ENCODE data around the gene RAB6A. TPM values are rescaled to one million over a fixed set of nuclear protein-coding genes. Genes with fewer than 3 reads are reported as not detected.
"Not testable (repeated sequence)": the region's sequence is repeated elsewhere in the genome, so short reads cannot be mapped to it uniquely, and the experiment has no call there.

The RAB6A gene
- total and polyA plus RNA-seq, 2 donors (not counting 3 experiments of a cell fraction or from before 2014, with no cell fraction given): 45.0 to 130 TPM

DNA sequence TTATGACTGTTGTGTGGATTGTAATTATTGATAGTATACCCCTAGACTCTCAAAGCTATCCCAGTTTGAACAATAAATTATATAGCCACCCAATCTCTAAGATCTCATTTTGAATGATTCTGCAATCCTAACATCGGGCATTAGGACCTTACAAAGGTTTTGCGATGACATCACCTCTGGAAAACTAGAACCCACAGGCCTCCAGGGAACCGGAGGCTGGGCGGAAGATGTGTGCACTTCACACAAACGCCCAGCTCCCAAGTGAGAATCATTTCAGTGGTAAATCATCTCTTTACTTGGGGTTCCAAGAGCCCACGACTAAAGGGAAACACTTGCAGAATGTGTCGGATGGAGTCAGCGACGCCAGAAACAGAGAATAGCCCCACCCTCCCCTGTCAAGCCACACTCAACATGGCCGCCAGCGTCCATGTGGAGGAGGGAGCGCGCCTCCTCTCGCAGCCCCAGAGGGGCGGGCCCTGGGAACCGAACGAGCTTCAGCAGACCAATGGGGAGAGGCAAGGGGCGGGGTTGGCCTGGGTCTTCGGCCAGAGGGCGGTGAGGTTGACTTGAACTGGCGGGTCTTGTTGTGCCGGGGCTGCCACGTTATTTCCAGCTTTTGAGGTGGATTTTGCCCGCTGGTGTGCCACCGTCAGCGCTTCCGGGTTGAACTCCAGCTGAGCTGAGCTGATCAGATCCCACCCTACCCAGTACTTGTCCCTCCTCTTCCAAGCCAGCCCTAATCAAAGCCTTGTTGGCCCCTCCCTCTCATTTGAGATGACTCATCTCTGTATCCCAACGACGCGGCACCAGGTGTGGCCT lies 18.4 kb upstream of the RAB6A start:
- Histone ChIP-seq H3K4me1 (ENCODE audit: control insufficient read depth, extremely low read depth, insufficient read depth, low read length) (peaks cover 4% of the 10 kb centered on the region), H3K4me3 (replicated peaks in 1 of 3; ENCODE audit: insufficient read depth in 1 of 3, low read depth in 1 of 3, low read length in 3 of 3) (peak overlapping the region; percentile 36 to 74 (median 46)), H3K4me2 (ENCODE audit: insufficient read depth, low read length) (peak overlapping the region; percentile 96), H3K27ac (ENCODE audit: insufficient read depth, low read depth, low read length) (peak overlapping the region; percentile 87), H3K36me3 (ENCODE audit: control insufficient read depth in 2 of 2, extremely low read depth in 1 of 2, insufficient read depth in 2 of 2, low read length in 2 of 2) (no peaks in the 10 kb centered on the region), H3K9me3 (replicated peaks; ENCODE audit: control insufficient read depth, insufficient read depth, low read length) (no peaks in the 10 kb centered on the region), H3K79me2 (ENCODE audit: control insufficient read depth, insufficient read depth, low read length) (no peaks in the 10 kb centered on the region), H3K9me1 (replicated peaks; ENCODE audit: control insufficient read depth, extremely low read depth, insufficient read depth, low read length) (no peaks in the 10 kb centered on the region), H3K9ac (replicated peaks; ENCODE audit: extremely low read depth, insufficient read depth, low read length) (peak overlapping the region; percentile 96), H4K20me1 (replicated peaks; ENCODE audit: control insufficient read depth, extremely low read depth, insufficient read depth, low read length) (no peaks in the 10 kb centered on the region), H2AFZ (ENCODE audit: low read depth, low read length) (peak overlapping the region; percentile 91), H3K27me3 (ENCODE audit: control insufficient read depth in 2 of 2, insufficient read depth in 2 of 2, low read length in 2 of 2) (no peaks in the 10 kb centered on the region)
- intact Hi-C loops (cut with micrococcal nuclease): loop anchor here (1.0 kb wide), 2 partner anchors 9 to 18 kb away; partner anchors contain the start of gene RAB6A
- POLR2A ChIA-PET: interaction anchor here (0.6 to 2.5 kb wide), 5 partner anchors 9 to 925 kb away, joined by 3 to 39 read pairs (median 4); partner anchors contain the start of genes MRPL48 and RAB6A
- DNase-seq (ENCODE audit: low read depth, low spot score) (peak; percentile 99), FAIRE-seq (peak; percentile 99)
- peak; percentile 94 for TF ChIP-seq POLR2A (IDR thresholded peaks at IDR 0.05; ENCODE audit: low read depth, low read length)
- no peak for TF ChIP-seq GATA2 (IDR thresholded peaks at IDR 0.05; ENCODE audit: insufficient read depth, insufficient read length, low read depth, low read length)
- TF ChIP-seq MAX (IDR thresholded peaks at IDR 0.05; ENCODE audit: insufficient read depth, insufficient read length): no peak
- TF ChIP-seq EZH2 (IDR thresholded peaks at IDR 0.05; ENCODE audit: borderline replicate concordance, low read depth, low read length, severe bottlenecking): no peak
- peak; percentile 93 for TF ChIP-seq FOS (IDR thresholded peaks at IDR 0.05; ENCODE audit: borderline replicate concordance, insufficient read depth, low read length)
- TF ChIP-seq MYC (IDR thresholded peaks at IDR 0.05; ENCODE audit: low read depth, low read length): peak; percentile 60
- no peak for TF ChIP-seq CTCF (IDR thresholded peaks at IDR 0.05; ENCODE audit: extremely low read depth in 1 of 2, insufficient read depth in 1 of 2, low read depth in 1 of 2, low read length in 2 of 2)
- peak; percentile 80 for TF ChIP-seq JUN (IDR thresholded peaks at IDR 0.05; ENCODE audit: borderline replicate concordance, insufficient read depth, insufficient read length, low read depth)
- peak; percentile 96 for TF ChIP-seq POLR2AphosphoS5 (IDR thresholded peaks at IDR 0.05; ENCODE audit: insufficient read depth, low read depth, low read length)
- dilution Hi-C loops (cut with MboI; ENCODE audit: extremely low pct_ligation_motif_present, low sequenced_read_pairs): no loop called here
- CTCF ChIA-PET: interaction anchor here (1.0 to 2.9 kb wide), 7 partner anchors 9 to 428 kb away, joined by 3 to 22 read pairs (median 8); partner anchors contain the start of genes MRPL48 and RAB6A
- BruUV-seq (replicated peaks): TSS peak; percentile 99

- H3K9ac ChIP-seq (replicated peaks; ENCODE audit: extremely low read depth, insufficient read depth, low read length); H2AFZ ChIP-seq (ENCODE audit: low read depth, low read length); DNase-seq (ENCODE audit: low read depth, low spot score); H3K4me2 ChIP-seq (ENCODE audit: insufficient read depth, low read length); H3K36me3 ChIP-seq (ENCODE audit: control insufficient read depth in 2 of 2, extremely low read depth in 1 of 2, insufficient read depth in 2 of 2, low read length in 2 of 2); intact Hi-C loops (cut with micrococcal nuclease); BruUV-seq (replicated peaks); CTCF ChIA-PET; H4K20me1 ChIP-seq (replicated peaks; ENCODE audit: control insufficient read depth, extremely low read depth, insufficient read depth, low read length); FAIRE-seq; H3K4me3 ChIP-seq (replicated peaks in 1 of 3; ENCODE audit: insufficient read depth in 1 of 3, low read depth in 1 of 3, low read length in 3 of 3); dilution Hi-C loops (cut with MboI; ENCODE audit: extremely low pct_ligation_motif_present, low sequenced_read_pairs); POLR2A ChIA-PET; H3K79me2 ChIP-seq (ENCODE audit: control insufficient read depth, insufficient read depth, low read length); H3K9me3 ChIP-seq (replicated peaks; ENCODE audit: control insufficient read depth, insufficient read depth, low read length); H3K9me1 ChIP-seq (replicated peaks; ENCODE audit: control insufficient read depth, extremely low read depth, insufficient read depth, low read length); H3K4me1 ChIP-seq (ENCODE audit: control insufficient read depth, extremely low read depth, insufficient read depth, low read length); H3K27ac ChIP-seq (ENCODE audit: insufficient read depth, low read depth, low read length): not testable (repeated sequence)
- H3K27me3 ChIP-seq (ENCODE audit: control insufficient read depth in 2 of 2, insufficient read depth in 2 of 2, low read length in 2 of 2): peaks cover 1 to 21% of the 10 kb centered on the region in 2 experiments
These were observed 9.9 kb upstream of the RAB6A start for GRCh38 chr11:73770811-73771210.
